HG03460 (cell line): ENCODE data around the gene MKNK2.
"Not testable (repeated sequence)": the region's sequence is repeated elsewhere in the genome, so short reads cannot be mapped to it uniquely, and the experiment has no call there.

Experiments
- ATAC-seq: cut with Tn5 transposase; IDR thresholded peaks from one replicate; pipeline ENCODE4 v1.9.1; 2021; ENCODE audit not compliant: unreplicated experiment

Gene MKNK2

GRCh38 chr19:1997353-1998233, 53.5 kb downstream of the MKNK2 start:
- no peak for ATAC-seq

DNA sequence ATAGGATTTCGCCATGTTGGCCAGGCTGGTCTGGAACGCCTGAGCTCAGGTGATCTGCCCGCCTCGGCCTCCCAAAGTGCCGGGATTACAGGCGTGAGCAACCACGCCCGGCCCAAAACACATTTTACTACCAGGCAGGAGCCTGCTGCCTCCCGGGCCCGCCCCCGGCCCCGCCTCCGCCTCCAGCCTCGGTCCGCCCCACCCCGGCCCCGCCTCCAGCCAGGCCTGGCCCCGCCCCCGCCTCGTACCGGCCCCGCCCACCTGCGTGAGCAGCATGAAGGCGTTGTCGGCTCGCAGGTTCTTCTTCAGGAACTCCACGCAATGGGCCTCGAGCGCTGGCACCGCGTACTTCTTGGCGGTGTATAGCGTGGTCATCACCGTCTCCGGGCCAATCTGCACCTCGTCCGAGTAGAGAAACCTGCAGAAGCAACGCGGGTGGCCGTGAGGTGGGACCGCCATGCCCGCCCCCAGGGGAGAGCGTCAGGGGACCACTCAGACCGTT, 58.2 kb downstream of the MKNK2 start:
- ATAC-seq: no peak

- ATAC-seq: no peak
Observed at GRCh38 chr19:1991018-1991913, 59.8 kb downstream of the MKNK2 start.

DNA sequence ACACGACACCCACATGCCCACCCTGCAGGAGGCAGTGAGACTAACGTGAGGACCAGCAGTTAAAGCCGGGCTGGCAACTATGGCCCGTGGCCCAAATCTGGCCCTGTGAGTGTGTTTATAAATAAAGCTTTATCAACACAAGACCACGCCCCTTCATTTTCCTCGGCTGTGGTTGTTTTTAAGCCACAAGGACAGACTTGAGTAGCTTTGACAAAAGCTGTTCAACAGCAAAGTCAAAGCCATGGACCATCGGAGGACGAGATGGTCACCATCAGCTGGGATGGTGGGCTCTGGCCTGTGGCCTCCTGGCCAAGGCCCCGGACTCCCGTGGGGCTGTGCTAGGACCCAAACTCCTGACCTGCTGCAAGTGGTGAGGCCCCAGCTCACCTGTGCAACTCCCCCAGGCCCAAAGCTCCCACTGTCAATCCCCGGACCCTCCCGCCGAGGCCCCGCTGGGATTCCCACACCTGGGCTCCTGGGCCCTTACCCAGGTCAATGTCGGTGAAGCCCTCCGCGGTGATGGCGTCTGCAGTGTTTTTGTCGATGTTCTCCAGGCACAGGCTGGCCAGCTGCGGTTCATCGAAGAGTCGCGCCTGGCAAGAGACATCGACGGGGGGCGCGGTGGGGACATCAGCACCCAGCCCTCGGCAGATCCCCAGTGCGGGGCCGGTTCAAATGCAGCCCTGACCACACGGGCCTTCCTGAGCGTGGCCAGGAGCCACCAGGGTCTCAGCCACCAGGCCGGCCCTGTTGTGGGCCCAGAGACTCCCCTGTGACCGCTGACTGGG, 60.6 kb downstream of the MKNK2 start:
- no peak for ATAC-seq

GRCh38 chr19:1989513-1990229, 61.4 kb downstream of the MKNK2 start:
- no peak for ATAC-seq

DNA sequence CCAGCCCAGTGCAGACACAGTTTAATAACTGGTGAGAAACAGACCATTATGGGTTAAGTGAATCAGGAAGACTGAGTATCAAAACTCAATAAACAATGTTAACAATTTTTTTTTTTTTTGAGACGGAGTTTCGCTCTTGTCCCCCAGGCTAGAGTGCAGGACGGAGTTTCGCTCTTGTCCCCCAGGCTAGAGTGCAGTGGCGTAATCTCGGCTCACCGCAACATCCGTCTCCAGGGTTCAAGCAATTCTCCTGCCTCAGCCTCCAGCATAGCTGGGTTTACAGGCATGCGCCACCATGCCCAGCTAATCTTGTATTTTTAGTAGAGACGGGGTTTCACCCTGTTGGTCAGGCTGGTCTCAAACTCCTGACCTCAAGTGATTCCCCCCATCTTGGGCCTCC, 62.6 kb downstream of the MKNK2 start:
- ATAC-seq: not testable (repeated sequence)
